ENCODE data around the gene ROR1.

ROR1 gene

GRCh38 chr1:64139877-64140276, 366.1 kb downstream of the ROR1 start (continued):
- TF ChIP-seq ZNF704 (tag by site-specific recombination; IDR thresholded peaks at IDR 0.05) (no peak), ZSCAN16 (tag by site-specific recombination; IDR thresholded peaks at IDR 0.05) (no peak), ZNF449 (tag by site-specific recombination; IDR thresholded peaks at IDR 0.05) (no peak)

- Histone ChIP-seq H3K36me3 (ENCODE audit: control insufficient read depth in 2 of 2, insufficient read depth in 1 of 2, low read length in 2 of 2) (no peaks in the 10 kb centered on the region), H3K27ac (ENCODE audit: extremely low read depth, low read depth, low read length) (no peak overlapping the region), H3K4me3 (ENCODE audit: low read depth, low read length) (no peak overlapping the region), H3K4me1 (ENCODE audit: control insufficient read depth, insufficient read depth, low read length) (no peaks in the 10 kb centered on the region), H3K9me3 (ENCODE audit: control insufficient read depth, insufficient read depth, low read depth, low read length) (no peaks in the 10 kb centered on the region)
- POLR2A ChIA-PET: no interaction called here
- TF ChIP-seq BCL6B (tag by site-specific recombination; IDR thresholded peaks at IDR 0.05) (no peak), ZNF530 (tag by site-specific recombination; IDR thresholded peaks at IDR 0.05; ENCODE audit: low read depth) (no peak), ZNF280D (tag by site-specific recombination; IDR thresholded peaks at IDR 0.05) (no peak), ZNF610 (tag by site-specific recombination; IDR thresholded peaks at IDR 0.05; ENCODE audit: borderline replicate concordance) (no peak), ZNF830 (tag by site-specific recombination; IDR thresholded peaks at IDR 0.05; ENCODE audit: low read depth) (no peak), ZNF121 (tag by site-specific recombination; IDR thresholded peaks at IDR 0.05) (no peak), ZIC2 (tag by site-specific recombination; IDR thresholded peaks at IDR 0.05) (no peak), ZNF146 (tag by site-specific recombination; IDR thresholded peaks at IDR 0.05) (no peak), ZNF623 (tag by site-specific recombination; IDR thresholded peaks at IDR 0.05) (no peak), ZNF274 (IDR thresholded peaks at IDR 0.05; ENCODE audit: low read length) (no peak), ZNF274 (tag by site-specific recombination; IDR thresholded peaks at IDR 0.05; ENCODE audit: borderline replicate concordance) (no peak), INSM2 (tag by site-specific recombination; IDR thresholded peaks at IDR 0.05) (no peak), MZF1 (tag by site-specific recombination; IDR thresholded peaks at IDR 0.05; ENCODE audit: borderline replicate concordance) (no peak), OVOL3 (tag by site-specific recombination; IDR thresholded peaks at IDR 0.05) (no peak), ZNF707 (tag by site-specific recombination; IDR thresholded peaks at IDR 0.05) (no peak), ZBTB1 (tag by site-specific recombination; IDR thresholded peaks at IDR 0.05) (no peak), ZNF398 (tag by site-specific recombination; IDR thresholded peaks at IDR 0.05) (no peak), KLF7 (tag by site-specific recombination; IDR thresholded peaks at IDR 0.05; ENCODE audit: borderline replicate concordance) (no peak), ZNF488 (tag by site-specific recombination; IDR thresholded peaks at IDR 0.05) (no peak), ZNF157 (tag by site-specific recombination; IDR thresholded peaks at IDR 0.05) (no peak), ZNF670 (tag by site-specific recombination; IDR thresholded peaks at IDR 0.05; ENCODE audit: low read depth) (no peak)
- CTCF ChIA-PET: interaction anchor here (1.1 to 1.2 kb wide), 2 partner anchors 23 to 466 kb away, joined by 4 to 5 read pairs; no protein-coding TSS in a partner anchor
These were observed 366.8 kb downstream of the ROR1 start for GRCh38 chr1:64140596-64140995.

All from HEK293 (cell line).